ENCODE results near the gene SLC25A43. TPM values are rescaled to one million over a fixed set of nuclear protein-coding genes. Genes with fewer than 3 reads are reported as not detected.
"Not testable (repeated sequence)": the region's sequence is repeated elsewhere in the genome, so short reads cannot be mapped to it uniquely, and the experiment has no call there.

The SLC25A43 gene
- total and polyA plus RNA-seq, 2 experiments from 2014 or later = 13.1 to 14.9 TPM

DNA sequence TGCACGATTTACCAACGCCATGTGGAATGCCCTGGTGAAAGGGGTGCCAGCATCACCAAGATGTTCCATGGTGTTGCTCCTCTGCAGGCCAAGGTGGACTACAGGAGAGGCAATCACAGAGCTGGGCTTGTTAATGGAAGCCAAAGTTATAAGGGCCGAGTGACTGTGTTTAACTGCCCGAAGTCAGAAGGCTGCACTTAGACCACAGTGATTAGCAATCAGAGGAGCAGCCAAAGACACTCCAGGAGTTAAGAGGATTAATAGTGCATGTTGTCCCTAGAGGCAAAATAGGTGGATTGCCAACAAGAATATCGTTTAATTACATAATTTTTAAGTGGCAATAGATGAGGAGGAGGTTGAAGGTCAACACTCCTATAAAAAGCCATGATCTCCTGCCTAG is 22.8 kb upstream of the SLC25A43 start:
- Histone ChIP-seq H3K4me3 (no peak overlapping the region), H3K9me3 (ENCODE audit: low read depth) (no peaks in the 10 kb centered on the region), H2AFZ (no peak overlapping the region), H3K4me1 (ENCODE audit: insufficient read depth) (no peaks in the 10 kb centered on the region), H3K9me2 (replicated peaks; ENCODE audit: insufficient read depth) (no peaks in the 10 kb centered on the region), H3K79me2 (no peaks in the 10 kb centered on the region), H3K4me2 (no peak overlapping the region), H3K36me3 (replicated peaks; ENCODE audit: insufficient read depth, low read depth) (no peaks in the 10 kb centered on the region), H3K27me3 (no peaks in the 10 kb centered on the region), H4K20me1 (ENCODE audit: insufficient read depth, poor library complexity, severe bottlenecking) (no peaks in the 10 kb centered on the region), H3K27ac (no peak overlapping the region)
- WGBS (ENCODE audit: low lambda C conversion rate, missing lambda C conversion rate) = 76% methylated on average over 5 of the region's 5 CpGs
- DNase-seq (ENCODE audit: low spot score) = no peak
- TF ChIP-seq EZH2phosphoT487 (IDR thresholded peaks at IDR 0.05; ENCODE audit: low read depth, severe bottlenecking, unreplicated experiment) = no peak
- TF ChIP-seq, protein P1, sequence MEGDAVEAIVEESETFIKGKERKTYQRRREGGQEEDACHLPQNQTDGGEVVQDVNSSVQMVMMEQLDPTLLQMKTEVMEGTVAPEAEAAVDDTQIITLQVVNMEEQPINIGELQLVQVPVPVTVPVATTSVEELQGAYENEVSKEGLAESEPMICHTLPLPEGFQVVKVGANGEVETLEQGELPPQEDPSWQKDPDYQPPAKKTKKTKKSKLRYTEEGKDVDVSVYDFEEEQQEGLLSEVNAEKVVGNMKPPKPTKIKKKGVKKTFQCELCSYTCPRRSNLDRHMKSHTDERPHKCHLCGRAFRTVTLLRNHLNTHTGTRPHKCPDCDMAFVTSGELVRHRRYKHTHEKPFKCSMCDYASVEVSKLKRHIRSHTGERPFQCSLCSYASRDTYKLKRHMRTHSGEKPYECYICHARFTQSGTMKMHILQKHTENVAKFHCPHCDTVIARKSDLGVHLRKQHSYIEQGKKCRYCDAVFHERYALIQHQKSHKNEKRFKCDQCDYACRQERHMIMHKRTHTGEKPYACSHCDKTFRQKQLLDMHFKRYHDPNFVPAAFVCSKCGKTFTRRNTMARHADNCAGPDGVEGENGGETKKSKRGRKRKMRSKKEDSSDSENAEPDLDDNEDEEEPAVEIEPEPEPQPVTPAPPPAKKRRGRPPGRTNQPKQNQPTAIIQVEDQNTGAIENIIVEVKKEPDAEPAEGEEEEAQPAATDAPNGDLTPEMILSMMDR (IDR thresholded peaks at IDR 0.05; ENCODE audit: poor library complexity) = no peak
- no peak for TF ChIP-seq EZH2 (IDR thresholded peaks at IDR 0.05; ENCODE audit: borderline replicate concordance)

DNA sequence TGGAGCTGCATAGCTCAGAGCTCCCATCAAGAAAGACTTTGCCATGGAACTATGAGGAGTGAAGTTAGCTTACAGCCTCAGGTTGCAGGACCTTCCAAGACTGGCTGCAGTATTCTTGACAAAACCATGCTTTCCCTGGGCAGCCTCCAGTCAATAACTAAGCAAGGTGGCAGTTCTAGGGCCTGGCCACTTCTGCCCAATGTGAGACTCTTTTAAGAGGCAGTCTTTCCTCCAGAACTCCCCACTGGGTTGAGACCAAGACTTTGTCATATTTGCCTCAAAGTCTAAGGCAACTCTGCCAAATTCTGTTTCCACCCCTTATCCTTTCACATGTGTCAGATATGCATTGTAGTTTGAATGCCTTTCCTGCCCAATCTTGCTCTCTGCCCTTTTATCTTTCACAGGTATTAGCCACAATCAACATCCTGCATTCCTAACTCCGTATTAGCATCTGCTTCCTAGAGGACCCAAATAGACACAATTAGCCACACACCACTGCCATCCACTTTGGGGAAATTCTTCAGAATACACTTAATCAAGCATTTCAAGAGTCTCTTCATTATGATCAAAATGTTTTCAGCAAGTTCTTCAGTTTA is 17.7 kb upstream of the SLC25A43 start:
- 10% methylated on average over 1 of the region's 1 CpG for WGBS (ENCODE audit: low lambda C conversion rate, missing lambda C conversion rate)
- Histone ChIP-seq H3K27me3 (no peaks in the 10 kb centered on the region), H3K4me3 (no peak overlapping the region), H3K27ac (no peak overlapping the region), H3K4me2 (no peak overlapping the region), H3K79me2 (no peaks in the 10 kb centered on the region), H4K20me1 (ENCODE audit: insufficient read depth, poor library complexity, severe bottlenecking) (no peaks in the 10 kb centered on the region), H3K4me1 (ENCODE audit: insufficient read depth) (no peaks in the 10 kb centered on the region), H3K9me3 (ENCODE audit: low read depth) (no peaks in the 10 kb centered on the region), H3K9me2 (replicated peaks; ENCODE audit: insufficient read depth) (no peaks in the 10 kb centered on the region), H2AFZ (no peak overlapping the region), H3K36me3 (replicated peaks; ENCODE audit: insufficient read depth, low read depth) (no peaks in the 10 kb centered on the region)
- no peak for DNase-seq (ENCODE audit: low spot score)
- TF ChIP-seq, protein P1 (IDR thresholded peaks at IDR 0.05; ENCODE audit: poor library complexity) = no peak
- no peak for TF ChIP-seq EZH2 (IDR thresholded peaks at IDR 0.05; ENCODE audit: borderline replicate concordance)
- TF ChIP-seq EZH2phosphoT487 (IDR thresholded peaks at IDR 0.05; ENCODE audit: low read depth, severe bottlenecking, unreplicated experiment) = no peak

DNA sequence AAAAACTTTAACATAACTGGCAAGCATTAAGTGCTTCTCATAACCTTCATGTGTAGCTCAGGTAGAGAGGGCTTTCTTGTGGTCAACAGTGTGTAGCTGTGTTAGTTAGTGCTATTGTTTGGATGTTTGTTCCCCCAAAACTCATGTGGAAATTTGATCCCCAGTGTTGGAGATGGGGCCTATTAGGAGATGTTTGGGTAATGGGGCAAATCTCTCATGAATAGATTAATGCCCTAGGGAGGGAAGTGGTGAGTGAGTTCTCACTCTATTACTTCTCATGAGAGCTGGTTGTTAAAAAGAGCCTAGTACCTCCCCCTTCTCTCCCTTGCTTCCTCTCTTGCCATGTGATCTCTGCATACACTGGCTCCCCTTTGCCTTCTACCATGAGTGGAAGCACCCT is 16.5 kb upstream of the SLC25A43 start:
- Histone ChIP-seq H2AFZ (no peak overlapping the region), H3K4me3 (no peak overlapping the region), H3K9me3 (ENCODE audit: low read depth) (no peaks in the 10 kb centered on the region), H3K36me3 (replicated peaks; ENCODE audit: insufficient read depth, low read depth) (no peaks in the 10 kb centered on the region), H3K79me2 (no peaks in the 10 kb centered on the region), H4K20me1 (ENCODE audit: insufficient read depth, poor library complexity, severe bottlenecking) (no peaks in the 10 kb centered on the region), H3K4me2 (no peak overlapping the region), H3K4me1 (ENCODE audit: insufficient read depth) (no peaks in the 10 kb centered on the region), H3K27me3 (no peaks in the 10 kb centered on the region), H3K27ac (no peak overlapping the region), H3K9me2 (replicated peaks; ENCODE audit: insufficient read depth) (no peaks in the 10 kb centered on the region)
- no peak for DNase-seq (ENCODE audit: low spot score)
- no peak for TF ChIP-seq EZH2 (IDR thresholded peaks at IDR 0.05; ENCODE audit: borderline replicate concordance)
- TF ChIP-seq, protein P1 (IDR thresholded peaks at IDR 0.05; ENCODE audit: poor library complexity) = no peak
- TF ChIP-seq EZH2phosphoT487 (IDR thresholded peaks at IDR 0.05; ENCODE audit: low read depth, severe bottlenecking, unreplicated experiment) = no peak

DNA sequence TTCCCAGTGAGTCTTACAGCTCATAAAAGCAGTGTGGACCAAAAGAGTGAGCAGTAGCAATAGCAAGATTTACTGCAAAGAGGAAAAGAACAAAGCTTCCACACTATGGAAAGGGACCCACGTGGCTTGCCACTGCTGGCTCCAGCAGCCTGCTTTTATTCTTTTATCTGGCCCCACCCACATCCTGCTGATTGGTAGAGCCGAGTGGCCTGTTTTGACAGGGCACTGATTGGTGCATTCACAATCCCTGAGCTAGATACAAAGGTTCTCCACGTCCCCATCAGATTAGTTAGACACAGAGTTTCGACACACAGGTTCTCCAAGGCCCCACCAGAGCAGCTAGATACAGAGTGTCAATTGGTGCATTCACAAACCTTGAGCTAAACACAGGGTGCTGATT is 12.5 kb upstream of the SLC25A43 start:
- H4K20me1 ChIP-seq (ENCODE audit: insufficient read depth, poor library complexity, severe bottlenecking); H3K9me3 ChIP-seq (ENCODE audit: low read depth); H3K27me3 ChIP-seq; H3K4me3 ChIP-seq; H3K27ac ChIP-seq; H3K36me3 ChIP-seq (replicated peaks; ENCODE audit: insufficient read depth, low read depth); H3K4me2 ChIP-seq; H3K9me2 ChIP-seq (replicated peaks; ENCODE audit: insufficient read depth); H3K79me2 ChIP-seq; DNase-seq (ENCODE audit: low spot score); H3K4me1 ChIP-seq (ENCODE audit: insufficient read depth); H2AFZ ChIP-seq: not testable (repeated sequence)
- WGBS (ENCODE audit: low lambda C conversion rate, missing lambda C conversion rate) = 65% methylated on average over 4 of the region's 4 CpGs

DNA sequence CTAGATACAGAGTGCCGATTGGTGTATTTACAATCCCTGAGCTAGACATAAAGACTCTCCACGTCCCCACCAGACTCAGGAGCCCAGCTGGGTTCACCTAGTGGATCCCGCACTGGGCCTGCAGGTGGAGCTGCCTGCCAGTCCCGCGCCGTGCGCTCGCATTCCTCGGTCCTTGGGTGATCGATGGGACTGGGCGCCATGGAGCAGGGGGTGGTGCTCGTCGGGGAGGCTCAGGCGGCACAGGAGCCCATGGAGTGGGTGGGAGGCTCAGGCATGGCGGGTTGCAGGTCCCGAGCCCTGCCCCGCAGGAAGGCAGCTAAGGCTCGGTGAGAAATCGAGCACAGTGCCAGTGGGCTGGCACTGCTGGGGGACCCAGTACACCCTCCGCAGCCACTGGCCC is 11.7 kb upstream of the SLC25A43 start:
- H3K27ac ChIP-seq; DNase-seq (ENCODE audit: low spot score); H4K20me1 ChIP-seq (ENCODE audit: insufficient read depth, poor library complexity, severe bottlenecking); H3K4me2 ChIP-seq; H3K4me1 ChIP-seq (ENCODE audit: insufficient read depth); H3K27me3 ChIP-seq; H3K9me3 ChIP-seq (ENCODE audit: low read depth); H3K9me2 ChIP-seq (replicated peaks; ENCODE audit: insufficient read depth); H2AFZ ChIP-seq; H3K4me3 ChIP-seq; H3K36me3 ChIP-seq (replicated peaks; ENCODE audit: insufficient read depth, low read depth); H3K79me2 ChIP-seq: not testable (repeated sequence)
- 95% methylated on average over 18 of the region's 20 CpGs for WGBS (ENCODE audit: low lambda C conversion rate, missing lambda C conversion rate)
